H1 (cell line): ENCODE results near the gene HLA-G. TPM values are rescaled to one million over a fixed set of nuclear protein-coding genes. Genes with fewer than 3 reads are reported as not detected.

Experiments
- CTCF ChIA-PET: fragments of 300-600 bp; sonication (Branson Sonifier 250); formaldehyde crosslinking; loops from one replicate; lab custom pipeline; 2021; ENCODE audit not compliant: partially characterized antibody; lab: Charles Lee
- POLR2A ChIA-PET: fragments of 300-600 bp; sonication (Branson Sonifier 250); formaldehyde crosslinking; loops from one replicate; lab custom pipeline; 2021; ENCODE audit warnings: inconsistent platforms; ENCODE audit not compliant: partially characterized antibody; lab: Charles Lee
- DNase-seq, 2 experiments: peaks; one replicate each; pipeline versions ENCODE4 v3.0.0 to v3.0.0-alpha.2; 2010 to 2022; ENCODE audit warnings: low spot score in 2 of 2, low read depth in 1 of 2, mixed read lengths in 1 of 2
- FAIRE-seq: peaks from 2 replicates; lab custom pipeline; 2011; peaks lifted over from hg19 to GRCh38; lab: Jason Lieb, UNC
- H2AFZ ChIP-seq: 2 replicates; pipeline ENCODE4 v1.8.1; 2012; ENCODE audit warnings: low read length, inconsistent platforms
- H2AK5ac ChIP-seq: 2 replicates; pipeline ENCODE4 v1.6.1; 2013; ENCODE audit warnings: low read depth, low read length
- H2BK120ac ChIP-seq: replicated peaks from 2 replicates; pipeline ENCODE3; 2013; ENCODE audit warnings: low read depth, low read length, inconsistent platforms
- H2BK12ac ChIP-seq: 2 replicates; pipeline ENCODE4 v1.6.1; 2013; ENCODE audit warnings: low read depth, low read length
- H2BK15ac ChIP-seq: 2 replicates; pipeline ENCODE4 v1.6.1; 2013; ENCODE audit warnings: low read length
- H2BK20ac ChIP-seq: 2 replicates; pipeline ENCODE4 v1.6.1; 2013; ENCODE audit warnings: low read length
- H2BK5ac ChIP-seq: 2 replicates; pipeline ENCODE4 v1.6.1; 2013; ENCODE audit warnings: low read depth, low read length
- H3K14ac ChIP-seq: 2 replicates; pipeline ENCODE4 v1.6.1; 2013; ENCODE audit warnings: inconsistent platforms; ENCODE audit not compliant: insufficient read length
- H3K18ac ChIP-seq: 2 replicates; pipeline ENCODE4 v1.6.1; 2013; ENCODE audit warnings: low read length; ENCODE audit errors: extremely low read depth
- H3K23ac ChIP-seq: 2 replicates; pipeline ENCODE4 v1.6.1; 2013; ENCODE audit warnings: inconsistent platforms; ENCODE audit not compliant: insufficient read length
- H3K23me2 ChIP-seq: 2 replicates; pipeline ENCODE4 v1.6.1; 2013; ENCODE audit warnings: low read depth, low read length
- H3K27ac ChIP-seq: 2 replicates; pipeline ENCODE4 v1.6.1; 2011; ENCODE audit warnings: low read depth, low read length, inconsistent platforms
- H3K27me3 ChIP-seq, 4 experiments: replicated peaks in 1 of 4; 1 replicate in 1 of 4; 2 replicates in 3 of 4; pipeline versions ENCODE4 v1.6.1 to v1.8.1; 2011 to 2013; ENCODE audit warnings: low read length in 3 of 4, mild to moderate bottlenecking in 3 of 4, inconsistent platforms in 2 of 4, mixed read lengths in 2 of 4, moderate library complexity in 1 of 4; ENCODE audit not compliant: control insufficient read depth in 3 of 4, insufficient read depth in 3 of 4; ENCODE audit errors: extremely low read depth in 1 of 4
- H3K36me3 ChIP-seq, 4 experiments: 2 replicates each; pipeline versions ENCODE4 v1.6.1 to v1.8.1; 2011 to 2013; ENCODE audit warnings: mild to moderate bottlenecking in 4 of 4, low read length in 3 of 4, moderate library complexity in 2 of 4, control low read depth in 1 of 4, inconsistent platforms in 1 of 4; ENCODE audit not compliant: insufficient read depth in 4 of 4, control insufficient read depth in 2 of 4
- H3K4ac ChIP-seq: replicated peaks from 2 replicates; pipeline ENCODE3; 2013; ENCODE audit warnings: low read length, low read depth, mixed read lengths, inconsistent platforms; ENCODE audit not compliant: insufficient read length
- H3K4me1 ChIP-seq, 4 experiments: replicated peaks in 1 of 4; 1 replicate in 1 of 4; 2 replicates in 3 of 4; pipeline versions ENCODE4 v1.6.1 to v1.8.1; 2011 to 2013; ENCODE audit warnings: low read length in 3 of 4, inconsistent platforms in 2 of 4, mixed read lengths in 1 of 4; ENCODE audit not compliant: insufficient read depth in 4 of 4, control insufficient read depth in 3 of 4
- H3K4me2 ChIP-seq, 2 experiments: 2 replicates each; pipeline versions ENCODE4 v1.6.1 to v1.8.1; 2011 to 2013; ENCODE audit warnings: low read depth in 2 of 2, low read length in 2 of 2, control low read depth in 1 of 2, inconsistent platforms in 1 of 2, mild to moderate bottlenecking in 1 of 2; ENCODE audit not compliant: insufficient read depth in 1 of 2
- H3K4me3 ChIP-seq, 4 experiments: fragments of 200-600, 300-600 bp in 1 of 4; sonication (generic), shearing (Covaris generic), sonication (Bioruptor Twin) in 1 of 4; 2 replicates each; pipeline versions ENCODE4 v1.5.1 to v1.8.1; 2011 to 2016; ENCODE audit warnings: low read length in 4 of 4, low read depth in 3 of 4, control low read depth in 2 of 4, inconsistent platforms in 2 of 4, mild to moderate bottlenecking in 2 of 4, mixed read lengths in 1 of 4, moderate library complexity in 1 of 4; ENCODE audit not compliant: insufficient read depth in 2 of 4; ENCODE audit errors: extremely low read depth in 1 of 4
- H3K56ac ChIP-seq: replicated peaks from 2 replicates; pipeline ENCODE3; 2013; ENCODE audit warnings: low read depth, mild to moderate bottlenecking, mixed read lengths, low read length, inconsistent platforms; ENCODE audit not compliant: insufficient read length
- H3K79me1 ChIP-seq: 2 replicates; pipeline ENCODE4 v1.6.1; 2013; ENCODE audit warnings: low read depth, low read length, control low read depth
- H3K79me2 ChIP-seq, 2 experiments: 2 replicates each; pipeline versions ENCODE4 v1.6.1 to v1.8.1; 2012 to 2013; ENCODE audit warnings: low read length in 2 of 2, mild to moderate bottlenecking in 2 of 2, inconsistent platforms in 1 of 2; ENCODE audit not compliant: insufficient read depth in 2 of 2, control insufficient read depth in 1 of 2
- H3K9ac ChIP-seq, 4 experiments: replicated peaks in 1 of 4; 1 replicate in 1 of 4; 2 replicates in 3 of 4; pipeline versions ENCODE4 v1.6.1 to v1.8.1; 2011 to 2013; ENCODE audit warnings: low read depth in 3 of 4, low read length in 3 of 4, control low read depth in 2 of 4, mild to moderate bottlenecking in 2 of 4, moderate library complexity in 2 of 4, inconsistent platforms in 1 of 4; ENCODE audit errors: extremely low read depth in 1 of 4
- H3K9me3 ChIP-seq, 2 experiments: 2 replicates each; pipeline versions ENCODE4 v1.6.1 to v1.8.1; 2012 to 2013; ENCODE audit warnings: mild to moderate bottlenecking in 2 of 2, moderate library complexity in 2 of 2, control low read depth in 1 of 2, inconsistent platforms in 1 of 2, low read depth in 1 of 2, low read length in 1 of 2, mixed read lengths in 1 of 2; ENCODE audit not compliant: insufficient read depth in 2 of 2
- H4K20me1 ChIP-seq, 2 experiments: replicated peaks in 1 of 2; 2 replicates each; pipeline versions ENCODE3 to v1.8.1; 2011 to 2013; ENCODE audit warnings: inconsistent platforms in 2 of 2, low read length in 2 of 2, mild to moderate bottlenecking in 1 of 2; ENCODE audit not compliant: insufficient read depth in 2 of 2, control insufficient read depth in 1 of 2
- H4K5ac ChIP-seq: 2 replicates; pipeline ENCODE4 v1.6.1; 2013; ENCODE audit warnings: low read length, low read depth, mixed read lengths, inconsistent platforms; ENCODE audit not compliant: insufficient read length
- H4K8ac ChIP-seq: 2 replicates; pipeline ENCODE4 v1.8.0; 2013; ENCODE audit warnings: mild to moderate bottlenecking, moderate library complexity, low read length, inconsistent platforms; ENCODE audit not compliant: insufficient read depth; ENCODE audit errors: extremely low read depth
- H4K91ac ChIP-seq: replicated peaks from 2 replicates; pipeline ENCODE3; 2013; ENCODE audit warnings: low read length, mixed read lengths, inconsistent platforms; ENCODE audit not compliant: insufficient read length
- ASH2L ChIP-seq: fragments of 200-600, 300-600 bp; sonication (generic); IDR thresholded peaks from one replicate; pipeline ENCODE4 v1.7.1; 2017; ENCODE audit warnings: low read length
- BRCA1 ChIP-seq: IDR thresholded peaks from 2 replicates; pipeline ENCODE4 v1.6.1; 2012; ENCODE audit warnings: low read depth, low read length, improper control_type of control experiment
- CEBPB ChIP-seq: IDR thresholded peaks from 2 replicates; pipeline ENCODE4 v1.6.1; 2012; ENCODE audit warnings: low read depth, low read length
- KDM1A ChIP-seq: fragments of 200-600, 300-600 bp; sonication (generic); IDR thresholded peaks from 2 replicates; pipeline ENCODE4 v1.7.1; 2016; ENCODE audit warnings: mild to moderate bottlenecking, low read length, borderline replicate concordance
- PHF8 ChIP-seq: fragments of 200-600 bp; sonication (generic); conservative IDR thresholded peaks from 2 replicates; pipeline ENCODE4 v1.7.1; 2012; ENCODE audit warnings: low read depth, mild to moderate bottlenecking, inconsistent platforms, low read length, moderate library complexity
- POLR2A ChIP-seq, 2 experiments: IDR thresholded peaks; 1 replicate in 1 of 2; 2 replicates in 1 of 2; pipeline ENCODE4 v1.6.1; 2011; ENCODE audit warnings: low read depth in 2 of 2, low read length in 2 of 2, mild to moderate bottlenecking in 2 of 2; ENCODE audit errors: control extremely low read depth in 1 of 2
- RAD21 ChIP-seq, 2 experiments: IDR thresholded peaks in 1 of 2; conservative IDR thresholded peaks in 1 of 2; 2 replicates each; pipeline ENCODE4 v1.6.1; 2011; ENCODE audit warnings: low read depth in 2 of 2, low read length in 2 of 2, improper control_type of control experiment in 1 of 2, inconsistent platforms in 1 of 2, mild to moderate bottlenecking in 1 of 2, moderate library complexity in 1 of 2
- SIN3A ChIP-seq, 2 experiments: IDR thresholded peaks in 1 of 2; conservative IDR thresholded peaks in 1 of 2; 2 replicates each; pipeline ENCODE4 v1.6.1; 2011 to 2012; ENCODE audit warnings: low read length in 2 of 2, improper control_type of control experiment in 1 of 2, low read depth in 1 of 2, mild to moderate bottlenecking in 1 of 2
- TCF12 ChIP-seq: IDR thresholded peaks from 2 replicates; pipeline ENCODE4 v1.6.1; 2011; ENCODE audit warnings: low read depth, mild to moderate bottlenecking, low read length
- ZNF274 ChIP-seq: IDR thresholded peaks from 2 replicates; pipeline ENCODE4 v1.7.0; 2012; ENCODE audit warnings: low read length, borderline replicate concordance; ENCODE audit errors: extremely low read depth
- WGBS, 2 experiments: shearing (Covaris generic) in 1 of 2; methylation state at CpG; one replicate each; pipeline versions ENCODE4 v1.1.6 to v1.1.7; 2013 to 2015; ENCODE audit warnings: low lambda C conversion rate in 2 of 2, mixed read lengths in 2 of 2, inconsistent platforms in 1 of 2, low coverage in 1 of 2, missing lambda C conversion rate in 1 of 2; ENCODE audit not compliant: insufficient replicate concordance in 2 of 2, insufficient coverage in 1 of 2, insufficient read length in 1 of 2; ENCODE audit errors: extremely low coverage in 1 of 2, missing lambda C conversion rate in 1 of 2; 5-methylcytosine and 5-hydroxymethylcytosine counted together
- polyA plus RNA-seq, 7 experiments: library from polyadenylated mRNA; depleted of rRNA in 3 of 7; stranded (reverse) in 5 of 7; unstranded in 2 of 7; fragments of >200 nt in 5 of 7; fragments of 200-250 nt in 2 of 7; gene quantifications; 1 replicate in 5 of 7; 2 replicates in 1 of 7; 4 replicates in 1 of 7; pipeline versions ENCODE4 v1.2.1 to v1.2.3, GENCODE V29; 2011 to 2013; ENCODE audit warnings: missing spikeins in 2 of 7, mixed read lengths in 2 of 7
- total RNA-seq: library from RNA; stranded (reverse); fragmentation: NEBNext Ultra II Directional; extraction: Animal tissue kit (Norgen Biotek cat#: 25700); gene quantifications from 2 replicates; pipeline ENCODE4 v1.2.1, GENCODE V29; 2021

HLA-G gene
- total and polyA plus RNA-seq, 2 of the 8 experiments (the other 6 are each of a cell fraction or from before 2014, with no cell fraction given) = 3.2 to 4.8 TPM

DNA sequence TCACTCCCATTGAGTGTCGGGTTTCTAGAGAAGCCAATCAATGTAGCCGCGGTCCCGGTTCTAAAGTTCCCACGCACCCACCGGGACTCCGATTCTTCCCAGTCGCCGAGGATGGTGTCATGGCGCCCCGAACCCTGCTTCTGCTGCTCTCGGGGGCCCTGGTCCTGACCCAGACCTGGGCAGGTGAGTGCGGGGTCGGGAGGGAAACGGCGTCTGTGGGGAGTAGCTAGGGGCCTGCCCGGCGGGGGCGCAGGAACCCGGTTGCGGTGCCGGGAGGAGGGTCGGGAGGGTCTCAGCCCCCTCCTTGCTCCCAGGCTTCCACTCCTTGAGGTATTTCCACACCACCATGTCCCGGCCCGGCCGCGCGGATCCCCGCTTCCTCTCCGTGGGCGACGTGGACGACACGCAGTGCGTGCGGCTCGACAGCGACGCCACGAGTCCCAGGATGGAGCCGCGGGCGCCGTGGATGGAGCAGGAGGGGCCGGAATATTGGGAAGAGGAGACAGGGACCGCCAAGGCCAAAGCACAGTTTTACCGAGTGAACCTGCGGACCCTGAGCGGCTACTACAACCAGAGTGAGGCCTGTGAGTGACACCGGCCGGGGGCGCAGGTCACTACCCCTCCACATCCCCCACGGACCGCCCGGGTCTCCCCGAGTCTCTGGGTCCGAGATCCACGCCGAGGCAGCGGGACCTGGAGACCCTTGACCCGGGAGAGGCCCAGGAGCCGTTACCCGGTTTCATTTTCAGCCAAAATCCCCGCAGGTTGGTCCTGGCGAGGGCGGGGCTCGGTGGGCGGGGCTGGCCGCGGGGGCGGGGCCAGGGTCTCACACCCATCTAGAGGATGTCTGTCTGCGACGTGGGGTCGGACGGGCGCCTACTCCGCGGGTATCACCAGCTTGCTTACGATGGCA is 35.2 kb upstream of the HLA-G start:
- CTCF ChIA-PET = interaction anchor here (1.0 to 1.8 kb wide), 5 partner anchors 25 to 96 kb away, joined by 3 to 8 read pairs (median 4); no protein-coding TSS in a partner anchor
- FAIRE-seq = no peak
- TF ChIP-seq POLR2A (IDR thresholded peaks at IDR 0.05; ENCODE audit: control extremely low read depth in 1 of 2, low read depth in 2 of 2, low read length in 2 of 2) (no peak), CEBPB (no peak), KDM1A (no peak), RAD21 (IDR thresholded peaks at IDR 0.05 in 1 of 2, conservative IDR thresholded peaks at IDR 0.05 in 1 of 2; ENCODE audit: low read depth in 2 of 2, low read length in 2 of 2) (peak in 1 of 2 experiments; percentile 27; a peak in 1 of 4 replicates), ASH2L (peak; percentile 23), ZNF274 (no peak), PHF8 (peak; percentile 35; the same call in 1 of the 2 replicates), BRCA1 (no peak), SIN3A (conservative IDR thresholded peaks at IDR 0.05 in 1 of 2, IDR thresholded peaks at IDR 0.05 in 1 of 2; ENCODE audit: low read depth in 1 of 2, low read length in 2 of 2) (no peak; a peak in 1 of 4 replicates), TCF12 (no peak)

More for the DNA sequence above, 35.2 kb upstream of the HLA-G start:
- Histone ChIP-seq H3K4me3 (peak overlapping the region; percentile 52 to 89 (median 77)), H3K9me3 (peaks cover 0 to 3% of the 10 kb centered on the region in 2 experiments; a peak in 1 of 4 replicates), H4K91ac (peak overlapping the region; percentile 30), H3K4me2 (peak overlapping the region; percentile 64 to 92), H3K4ac (peak overlapping the region; percentile 38), H3K27me3 (peaks cover 0 to 26% (median 18%) of the 10 kb centered on the region in 4 experiments; a peak in 5 of 7 replicates), H2BK12ac (no peak overlapping the region; the same call in 1 of the 2 replicates), H3K79me1 (no peaks in the 10 kb centered on the region), H4K5ac (no peak overlapping the region), H3K9ac (peak overlapping the region in 2 of 4 experiments; percentile 2 to 4; a peak in 1 of 7 replicates), H3K23ac (no peak overlapping the region), H3K79me2 (no peaks in the 10 kb centered on the region), H3K23me2 (peaks cover 11% of the 10 kb centered on the region; the same call in 1 of the 2 replicates), H2BK20ac (no peak overlapping the region), H4K20me1 (no peaks in the 10 kb centered on the region), H3K36me3 (no peaks in the 10 kb centered on the region), H2AK5ac (no peak overlapping the region), H2BK5ac (peak overlapping the region; percentile 37; the same call in 1 of the 2 replicates), H2BK15ac (no peak overlapping the region), H3K14ac (no peak overlapping the region), H3K27ac (no peak overlapping the region), H3K56ac (no peak overlapping the region), H4K8ac (no peak overlapping the region), H2BK120ac (no peak overlapping the region), H3K4me1 (peaks cover 0 to 6% (median 0%) of the 10 kb centered on the region in 4 experiments; a peak in 1 of 7 replicates), H2AFZ (peak overlapping the region; percentile 90), H3K18ac (peak overlapping the region; percentile 36; the same call in 1 of the 2 replicates)
- WGBS, 2 experiments = 3% methylated on average over 43 of the region's 79 CpGs; no CpG with 5 or more reads in 1 of the 2 experiments
- peak in 1 of 2 experiments; percentile 92 for DNase-seq
- POLR2A ChIA-PET = interaction anchor here (0.8 to 1.0 kb wide), 2 partner anchors 13 kb away, joined by 3 read pairs; no protein-coding TSS in a partner anchor
